Measurements from ENCODE around the gene RLIM.

DNA sequence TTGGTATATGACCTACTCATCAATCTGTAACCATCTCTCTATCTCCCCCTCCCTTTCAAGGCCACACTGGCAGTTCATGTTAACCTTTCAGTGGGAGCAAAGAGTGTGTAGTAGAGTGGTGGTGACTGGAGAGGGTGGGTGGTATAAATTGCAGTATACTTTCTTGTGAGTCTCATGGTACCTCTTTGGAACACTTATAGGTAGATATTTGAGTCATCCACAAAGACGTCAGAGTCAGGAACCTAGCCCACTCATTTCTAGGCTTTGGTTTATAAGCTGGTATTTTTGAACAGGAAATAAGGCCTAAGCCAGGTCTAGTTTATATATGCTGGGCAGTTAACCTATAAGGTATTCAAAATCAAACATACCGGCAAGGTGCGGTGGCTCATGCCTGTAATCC lies 36.3 kb downstream of the RLIM start:
- TF ChIP-seq POLR2AphosphoS5 (IDR thresholded peaks at IDR 0.05; ENCODE audit: insufficient read depth in 1 of 2, low read depth in 1 of 2) (no peak), POLR2A (IDR thresholded peaks at IDR 0.05) (no peak)

Measured in vagina (tissue), 2 donors.